Hair follicle dermal papilla cell (primary cell): Measurements from ENCODE around the gene TEX22. TPM values are rescaled to one million over a fixed set of nuclear protein-coding genes. Genes with fewer than 3 reads are reported as not detected.

Experiments
- total RNA-seq: library from RNA; depleted of rRNA; stranded (reverse); fragments of >200 nt; gene quantifications from 2 replicates; pipeline ENCODE4 v1.2.3, GENCODE V29; 2012

The TEX22 gene
- total RNA-seq: 0.36 and 0.49 TPM in 2 replicates

GRCh38 chr14:105398044-105398725, at the start of gene TEX22:
Gene TEX22, plus strand, starts transcription at chr14:105398538. Its CDS starts 803 bp downstream, at chr14:105399341.

GRCh38 chr14:105419195-105420091, 21.1 kb downstream of the TEX22 start, which contains the start of gene MTA1:
Gene MTA1, plus strand, starts transcription at chr14:105419827. Its CDS starts 209 bp downstream, at chr14:105420036.

Other genes with a start within 250 kb of the TEX22 start
- gene JAG2, start 229.8 kb upstream of the TEX22 start, total RNA-seq: 0.61 and 2.3 TPM in 2 replicates
- 8.5 and 8.6 TPM in 2 replicates for gene NUDT14, start 217.2 kb upstream of the TEX22 start, total RNA-seq
- 48.2 and 59.1 TPM in 2 replicates for gene BTBD6, start 150.0 kb upstream of the TEX22 start, total RNA-seq
- 47.9 and 48.2 TPM in 2 replicates for gene BRF1, start 97.5 kb upstream of the TEX22 start, total RNA-seq
- 69.9 and 77.6 TPM in 2 replicates for gene PACS2, start 83.8 kb upstream of the TEX22 start, total RNA-seq
- gene MTA1, start 21.3 kb downstream of the TEX22 start, total RNA-seq: 55.7 and 65.2 TPM in 2 replicates
- 55.2 and 76.9 TPM in 2 replicates for gene CRIP2, start 76.3 kb downstream of the TEX22 start, total RNA-seq
- gene CRIP1, start 88.3 kb downstream of the TEX22 start, total RNA-seq: 13.1 and 26.5 TPM in 2 replicates
- 2.6 and 4.0 TPM in 2 replicates for gene TEDC1, start 92.7 kb downstream of the TEX22 start, total RNA-seq
- gene TMEM121, start 128.0 kb downstream of the TEX22 start, total RNA-seq: 5.8 and 7.6 TPM in 2 replicates